Activated T-helper 17 cell treated with anti-CD3 and anti-CD28 coated beads, Interleukin-2, amount 50 U/mL, for 72 hours (primary cell): ENCODE data around the gene GIT1. TPM values are rescaled to one million over a fixed set of nuclear protein-coding genes. Genes with fewer than 3 reads are reported as not detected.

ENCODE experiments used
- ATAC-seq: fragments of 150-1000 bp; cut with Tn5 transposase; replicated peaks from 2 replicates; pipeline ENCODE4 v1.10.0; 2021; ENCODE audit warnings: mild to moderate bottlenecking, moderate library complexity
- H3K27ac Mint-ChIP-seq: one replicate; pipeline ENCODE4 v1.8.0; 2022; ENCODE audit warnings: mixed read lengths
- H3K27me3 Mint-ChIP-seq: one replicate; pipeline ENCODE4 v1.8.0; 2022; ENCODE audit warnings: mixed read lengths
- H3K36me3 Mint-ChIP-seq: one replicate; pipeline ENCODE4 v1.8.0; 2022; ENCODE audit warnings: low read depth, mild to moderate bottlenecking, mixed read lengths
- H3K4me1 Mint-ChIP-seq: one replicate; pipeline ENCODE4 v1.8.0; 2022; ENCODE audit warnings: mixed read lengths
- H3K4me3 Mint-ChIP-seq: one replicate; pipeline ENCODE4 v1.8.0; 2022; ENCODE audit warnings: mild to moderate bottlenecking, mixed read lengths
- H3K9me3 Mint-ChIP-seq: one replicate; pipeline ENCODE4 v1.8.0; 2022; ENCODE audit warnings: mixed read lengths
- total RNA-seq, 2 donors: library from RNA; stranded (reverse); gene quantifications; one replicate each; pipeline ENCODE4 v1.2.3, GENCODE V29; 2022

Gene GIT1, protein sequence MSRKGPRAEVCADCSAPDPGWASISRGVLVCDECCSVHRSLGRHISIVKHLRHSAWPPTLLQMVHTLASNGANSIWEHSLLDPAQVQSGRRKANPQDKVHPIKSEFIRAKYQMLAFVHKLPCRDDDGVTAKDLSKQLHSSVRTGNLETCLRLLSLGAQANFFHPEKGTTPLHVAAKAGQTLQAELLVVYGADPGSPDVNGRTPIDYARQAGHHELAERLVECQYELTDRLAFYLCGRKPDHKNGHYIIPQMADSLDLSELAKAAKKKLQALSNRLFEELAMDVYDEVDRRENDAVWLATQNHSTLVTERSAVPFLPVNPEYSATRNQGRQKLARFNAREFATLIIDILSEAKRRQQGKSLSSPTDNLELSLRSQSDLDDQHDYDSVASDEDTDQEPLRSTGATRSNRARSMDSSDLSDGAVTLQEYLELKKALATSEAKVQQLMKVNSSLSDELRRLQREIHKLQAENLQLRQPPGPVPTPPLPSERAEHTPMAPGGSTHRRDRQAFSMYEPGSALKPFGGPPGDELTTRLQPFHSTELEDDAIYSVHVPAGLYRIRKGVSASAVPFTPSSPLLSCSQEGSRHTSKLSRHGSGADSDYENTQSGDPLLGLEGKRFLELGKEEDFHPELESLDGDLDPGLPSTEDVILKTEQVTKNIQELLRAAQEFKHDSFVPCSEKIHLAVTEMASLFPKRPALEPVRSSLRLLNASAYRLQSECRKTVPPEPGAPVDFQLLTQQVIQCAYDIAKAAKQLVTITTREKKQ
- 10 to 100 TPM; 52.4 to 65.7 TPM for total RNA-seq

DNA sequence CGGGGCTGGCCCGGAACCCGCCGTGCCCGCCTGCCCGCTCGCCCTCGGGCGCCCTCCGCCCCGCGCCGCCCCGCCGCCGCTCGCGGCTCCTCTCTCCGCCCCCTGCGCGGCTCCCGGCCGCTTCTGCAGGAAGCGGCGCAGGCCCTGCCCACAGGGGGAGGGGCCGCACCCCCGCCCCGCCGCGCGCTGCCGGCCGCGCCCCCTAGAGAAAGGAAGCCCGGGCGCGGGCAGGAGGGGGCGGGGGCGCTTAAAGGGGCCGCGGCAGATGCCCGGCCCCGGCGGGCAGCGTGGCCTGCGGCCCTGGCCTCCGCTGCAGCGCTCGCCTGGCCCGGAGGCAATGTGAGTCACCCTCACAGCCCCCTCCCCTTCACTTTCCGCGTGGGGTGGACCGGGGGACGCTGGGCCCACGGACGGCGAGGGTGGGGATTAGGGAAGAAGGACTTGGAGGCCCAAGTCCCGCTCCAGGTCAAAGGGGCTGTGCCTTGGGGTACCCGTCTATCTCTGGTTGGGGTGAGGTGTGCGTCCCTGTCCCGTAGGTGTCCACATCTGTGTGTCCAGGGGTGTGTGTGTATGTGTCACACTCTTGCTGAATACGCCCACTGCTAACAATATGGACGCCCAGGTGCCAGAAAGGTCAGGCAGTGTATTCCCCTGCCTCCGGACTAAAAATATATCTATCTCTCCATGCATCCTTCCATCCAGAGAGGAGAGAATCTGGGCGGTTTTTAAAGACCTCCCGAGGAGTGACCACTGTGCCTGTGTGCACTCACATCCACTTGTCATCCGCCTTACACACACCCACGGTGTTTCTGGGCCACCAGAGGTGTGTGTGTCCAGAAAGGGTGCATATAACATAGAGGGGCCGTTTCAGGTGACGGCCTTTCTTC lies at the start of gene GIT1:
Gene GIT1, minus strand, starts transcription at position 125 of the 887 bp plus-strand sequence. CDS start 270 bp downstream, outside the sequence.
- H3K36me3 Mint-ChIP-seq: peaks cover 5% of the 10 kb centered on the region
- ATAC-seq: peak; percentile 77

DNA sequence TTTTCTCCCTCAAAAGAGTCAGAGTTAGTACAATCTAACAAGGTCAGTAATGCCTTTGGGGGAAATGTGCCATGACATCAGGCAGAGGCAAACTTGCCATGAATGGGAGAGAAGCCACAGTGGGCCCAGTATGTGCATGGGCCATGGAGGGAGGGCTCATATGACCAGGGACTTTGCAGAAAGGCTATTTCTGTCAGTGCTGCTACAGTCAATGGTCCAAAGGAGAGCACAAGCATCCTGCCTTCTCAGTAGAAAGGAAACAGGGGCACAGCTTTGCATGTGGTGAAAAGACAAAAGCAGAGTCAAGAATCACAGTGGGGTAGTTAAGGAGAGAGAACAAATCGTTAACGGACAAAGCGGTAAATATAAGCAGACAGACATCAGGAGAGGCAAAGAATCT lies 44.4 kb upstream of the GIT1 start:
- Mint-ChIP-seq H3K9me3 (no peaks in the 10 kb centered on the region), H3K4me3 (no peak overlapping the region), H3K36me3 (peaks cover 79% of the 10 kb centered on the region), H3K4me1 (peaks cover 4% of the 10 kb centered on the region), H3K27ac (peak overlapping the region; percentile 3), H3K27me3 (no peaks in the 10 kb centered on the region)
- ATAC-seq: no peak

More for the DNA sequence above, at the start of gene GIT1:
- peak within 1 kb of the TSS; percentile 90 for H3K27ac Mint-ChIP-seq
- H3K9me3 Mint-ChIP-seq: no peaks in the 10 kb centered on the region
- H3K4me1 Mint-ChIP-seq: peaks cover 16% of the 10 kb centered on the region
- H3K4me3 Mint-ChIP-seq: peak within 1 kb of the TSS; percentile 95
- no peaks in the 10 kb centered on the region for H3K27me3 Mint-ChIP-seq

DNA sequence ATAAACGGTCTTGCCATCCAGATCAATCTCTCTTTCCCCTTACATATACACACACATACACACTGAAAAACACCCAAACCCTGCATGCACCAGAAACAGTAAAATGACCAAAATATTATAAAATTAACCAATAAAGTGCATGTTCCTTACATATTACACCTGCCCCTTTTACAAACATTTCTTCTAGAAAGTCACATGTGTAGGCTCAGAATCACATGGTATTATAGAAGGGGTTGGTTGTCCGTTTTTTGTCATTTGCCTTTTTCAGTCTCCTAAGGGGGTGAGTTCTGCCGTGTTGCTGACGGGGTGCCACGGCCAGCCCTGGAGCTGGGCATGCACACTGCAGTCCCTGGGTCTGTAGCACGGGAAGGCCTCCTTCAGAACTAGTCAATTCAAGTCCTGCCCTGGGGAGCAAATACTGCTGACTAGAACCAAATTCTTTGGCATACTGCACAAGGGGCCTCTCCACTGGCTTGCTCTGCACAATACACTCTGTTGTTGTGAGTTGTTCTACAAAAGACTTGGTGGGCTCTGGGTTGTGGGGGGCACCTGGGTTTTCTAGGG lies 41.3 kb upstream of the GIT1 start:
- H3K4me3 Mint-ChIP-seq: no peak overlapping the region
- H3K4me1 Mint-ChIP-seq: peaks cover 22% of the 10 kb centered on the region
- no peaks in the 10 kb centered on the region for H3K9me3 Mint-ChIP-seq
- H3K36me3 Mint-ChIP-seq: peaks cover 76% of the 10 kb centered on the region
- no peak for ATAC-seq
- H3K27ac Mint-ChIP-seq: peak overlapping the region; percentile 93
- H3K27me3 Mint-ChIP-seq: no peaks in the 10 kb centered on the region

DNA sequence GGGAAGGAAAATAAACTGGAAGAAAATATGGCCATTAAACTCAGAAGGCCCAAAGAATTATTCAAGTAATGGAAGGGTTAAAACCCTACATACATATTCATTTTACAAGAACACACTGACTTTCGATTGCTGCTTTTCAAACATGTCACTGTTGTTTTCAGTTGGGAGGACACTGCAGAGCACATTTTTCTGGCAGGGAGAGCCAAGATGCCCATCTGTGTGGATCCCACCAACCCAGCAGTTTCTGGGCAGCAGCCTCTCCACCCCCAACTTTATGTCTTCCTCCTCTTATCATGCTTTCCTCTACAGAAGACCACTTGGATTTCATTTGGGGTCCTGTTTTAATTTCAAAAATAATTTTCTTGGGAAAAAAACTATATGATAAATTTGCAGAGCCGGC lies 40.4 kb upstream of the GIT1 start:
- Mint-ChIP-seq H3K9me3 (no peaks in the 10 kb centered on the region), H3K27me3 (no peaks in the 10 kb centered on the region), H3K4me3 (peak overlapping the region; percentile 0), H3K27ac (peak overlapping the region; percentile 93), H3K36me3 (peaks cover 71% of the 10 kb centered on the region), H3K4me1 (peaks cover 31% of the 10 kb centered on the region)
- no peak for ATAC-seq

DNA sequence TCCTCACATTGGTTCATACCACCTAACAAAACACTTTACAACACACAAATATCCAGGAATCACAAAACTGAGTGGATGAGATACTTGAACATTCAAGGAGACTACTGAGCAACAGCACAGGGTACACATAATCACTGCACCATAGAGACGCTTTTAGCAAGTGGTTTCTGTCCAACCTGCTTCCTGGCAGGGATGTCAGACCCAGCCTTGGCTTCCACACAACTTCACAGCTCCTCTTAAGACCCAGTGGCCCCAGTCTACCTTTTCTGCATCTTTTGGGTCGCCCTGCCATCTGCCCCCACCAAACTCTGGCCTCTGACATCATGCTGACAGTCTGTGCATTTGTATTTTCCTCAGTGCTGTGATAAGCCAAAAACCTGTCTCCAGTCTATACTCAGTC lies 39.2 kb upstream of the GIT1 start:
- peaks cover 43% of the 10 kb centered on the region for H3K4me1 Mint-ChIP-seq
- H3K9me3 Mint-ChIP-seq: no peaks in the 10 kb centered on the region
- H3K27ac Mint-ChIP-seq: peak overlapping the region; percentile 93

DNA sequence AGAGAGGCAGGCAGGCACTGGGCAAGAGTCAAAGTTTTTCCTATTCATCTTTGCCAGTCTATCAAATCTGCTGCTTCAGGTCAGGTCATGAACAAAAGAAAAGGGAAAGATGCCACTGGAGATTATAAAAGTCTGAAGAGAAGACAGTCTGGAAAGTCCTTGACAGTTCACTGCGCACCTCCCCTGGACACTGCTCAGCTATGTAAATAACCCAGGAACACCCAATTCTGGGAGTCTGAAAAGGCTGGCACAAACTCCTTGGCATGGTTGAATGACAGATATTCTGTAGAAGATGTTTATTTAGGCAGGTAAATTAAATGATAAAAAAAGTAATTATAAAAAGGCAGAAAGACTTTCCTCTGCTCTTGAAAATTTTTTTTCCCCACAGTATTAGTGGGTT lies 38.5 kb upstream of the GIT1 start:
- Mint-ChIP-seq H3K36me3 (peaks cover 55% of the 10 kb centered on the region), H3K27ac (peak overlapping the region; percentile 93), H3K27me3 (no peaks in the 10 kb centered on the region), H3K9me3 (no peaks in the 10 kb centered on the region), H3K4me3 (no peak overlapping the region), H3K4me1 (peaks cover 50% of the 10 kb centered on the region)
- no peak for ATAC-seq

More for the DNA sequence above, 39.2 kb upstream of the GIT1 start:
- Mint-ChIP-seq H3K4me3 (peak overlapping the region; percentile 0), H3K27me3 (no peaks in the 10 kb centered on the region), H3K36me3 (peaks cover 61% of the 10 kb centered on the region)
- no peak for ATAC-seq

DNA sequence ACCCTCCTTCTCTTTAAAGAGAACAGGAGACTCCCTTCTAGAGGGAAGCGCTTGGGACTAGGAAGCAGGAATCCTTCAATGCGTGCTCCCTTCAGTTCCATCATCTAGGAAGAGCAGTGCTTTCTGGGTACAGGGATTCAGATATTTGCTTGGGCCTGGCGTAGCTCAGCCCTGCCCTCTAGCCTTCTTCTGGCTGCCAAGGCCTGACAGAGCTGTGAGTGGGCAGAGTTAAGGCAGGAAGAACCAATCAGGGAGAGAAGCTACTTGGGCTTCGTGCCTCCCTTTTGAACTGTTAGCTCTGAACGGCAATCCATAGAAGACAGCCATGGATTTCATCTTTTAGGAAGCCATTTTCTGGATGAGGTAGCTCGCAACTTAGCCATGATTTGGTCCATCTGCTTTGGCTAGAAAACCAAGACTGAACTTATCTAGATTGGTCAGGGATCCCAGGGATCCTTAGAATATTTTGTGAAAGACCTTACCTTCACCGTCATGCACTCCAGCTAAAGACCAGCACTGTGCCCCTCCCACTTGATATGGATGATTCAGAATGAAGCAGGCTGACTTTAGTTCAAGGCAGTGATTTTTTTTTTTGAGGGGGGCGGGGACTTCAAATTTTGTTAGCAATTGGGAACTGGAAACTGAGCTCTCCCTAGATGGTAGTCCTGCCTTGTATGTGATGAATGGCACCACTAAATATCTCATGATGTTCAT lies 35.7 kb upstream of the GIT1 start:
- H3K27ac Mint-ChIP-seq: peak overlapping the region; percentile 94
- H3K4me1 Mint-ChIP-seq: peaks cover 50% of the 10 kb centered on the region
- no peak for ATAC-seq
- peaks cover 27% of the 10 kb centered on the region for H3K36me3 Mint-ChIP-seq
- H3K27me3 Mint-ChIP-seq: no peaks in the 10 kb centered on the region
- peak overlapping the region; percentile 80 for H3K4me3 Mint-ChIP-seq
- no peaks in the 10 kb centered on the region for H3K9me3 Mint-ChIP-seq

DNA sequence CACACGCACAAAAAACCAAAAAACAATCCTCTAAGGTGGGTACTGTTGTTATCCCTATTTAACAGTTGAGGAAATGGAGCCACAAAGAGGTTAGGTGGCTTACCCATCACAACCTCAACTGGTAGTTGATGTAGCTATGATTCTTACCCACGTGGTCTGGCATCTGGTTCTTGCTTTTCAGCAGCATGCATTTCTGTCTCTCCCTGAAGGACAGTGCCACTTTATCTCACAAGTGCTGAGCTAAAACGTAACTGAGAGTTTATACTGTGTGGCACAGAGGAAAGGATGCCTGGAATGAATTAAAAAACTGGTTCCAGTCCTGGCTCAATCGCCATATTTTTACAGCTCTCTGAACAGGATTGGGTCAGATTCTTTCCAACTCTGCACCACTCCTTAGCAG lies 35.1 kb upstream of the GIT1 start:
- peaks cover 21% of the 10 kb centered on the region for H3K36me3 Mint-ChIP-seq
- peaks cover 49% of the 10 kb centered on the region for H3K4me1 Mint-ChIP-seq
- peak; percentile 71 for ATAC-seq
- H3K4me3 Mint-ChIP-seq: peak overlapping the region; percentile 80
- H3K27me3 Mint-ChIP-seq: no peaks in the 10 kb centered on the region
- H3K27ac Mint-ChIP-seq: peak overlapping the region; percentile 94
- no peaks in the 10 kb centered on the region for H3K9me3 Mint-ChIP-seq

DNA sequence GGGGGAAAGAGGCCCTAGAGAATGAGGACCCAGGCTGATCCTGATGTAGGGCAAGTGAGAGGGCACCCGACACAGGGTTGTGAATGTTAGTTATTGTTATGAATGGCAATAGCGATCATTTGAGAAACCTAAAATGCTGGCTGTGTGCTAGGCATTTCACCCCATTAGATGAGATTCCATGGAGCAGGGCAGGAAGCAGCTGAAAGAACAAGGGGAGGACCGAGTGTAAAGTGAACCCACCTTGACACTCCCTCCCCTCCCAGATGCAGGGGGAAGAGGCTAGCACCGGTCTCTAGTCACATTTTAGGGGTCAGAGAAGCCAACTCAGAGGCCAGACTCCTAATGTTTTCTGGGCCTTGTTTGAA lies 33.8 kb upstream of the GIT1 start:
- Mint-ChIP-seq H3K4me1 (peaks cover 40% of the 10 kb centered on the region), H3K27me3 (no peaks in the 10 kb centered on the region), H3K9me3 (no peaks in the 10 kb centered on the region), H3K27ac (peak overlapping the region; percentile 94), H3K4me3 (peak overlapping the region; percentile 80), H3K36me3 (peaks cover 10% of the 10 kb centered on the region)
- ATAC-seq: no peak

DNA sequence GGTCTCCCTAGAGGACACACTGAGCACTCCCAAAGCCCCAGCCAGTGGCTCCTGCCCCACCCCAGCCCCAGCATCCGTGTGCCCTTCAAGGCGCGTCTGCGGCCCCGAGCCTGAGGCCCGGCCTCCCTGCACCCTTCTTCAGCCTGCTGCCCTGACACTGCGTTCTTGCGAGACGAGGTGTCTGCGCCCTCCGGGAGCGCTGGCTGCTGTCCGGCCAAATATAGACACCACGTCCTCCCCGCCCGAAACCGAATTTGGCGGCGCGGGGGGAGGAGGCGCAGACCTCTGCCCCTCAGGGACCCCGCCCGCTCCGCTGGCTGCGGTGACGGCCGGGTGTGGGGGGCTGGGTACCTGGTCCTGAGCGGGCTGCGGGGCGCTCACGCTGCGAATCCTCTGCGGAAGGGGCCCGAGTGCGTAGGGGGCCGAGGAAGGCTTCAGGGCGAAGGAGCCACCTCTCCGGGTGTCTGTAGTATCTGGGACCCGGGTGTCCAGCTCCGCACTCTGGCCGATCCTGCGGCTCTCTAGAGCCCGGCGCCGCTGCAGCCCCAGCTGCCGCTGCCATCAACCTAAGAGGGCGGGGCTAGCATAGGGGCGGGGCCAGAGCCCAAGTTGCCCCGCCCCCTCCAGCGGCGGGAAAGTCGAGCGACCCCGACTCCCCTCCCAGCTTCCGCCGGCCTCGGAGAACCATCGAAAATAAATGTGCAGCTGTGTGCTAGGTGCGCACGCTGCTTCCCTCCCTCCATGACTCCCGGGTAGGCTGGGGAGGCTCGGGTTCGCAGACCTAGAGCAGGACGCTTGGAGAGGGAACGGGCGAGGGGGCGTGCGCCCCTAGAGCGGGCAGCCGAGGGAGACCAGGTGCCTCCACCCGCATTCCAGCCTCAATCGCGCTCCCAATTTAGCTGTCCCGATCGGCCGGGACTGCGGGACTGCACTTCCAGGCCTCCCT lies 33.2 kb upstream of the GIT1 start, which contains the start of gene CORO6:
Gene CORO6, minus strand, starts transcription at position 576 of the 946 bp plus-strand sequence. CDS start 1,491 bp downstream, outside the sequence.
- Mint-ChIP-seq H3K4me1 (peaks cover 37% of the 10 kb centered on the region), H3K27me3 (no peaks in the 10 kb centered on the region), H3K4me3 (peak within 1 kb of the TSS; percentile 80), H3K36me3 (peaks cover 7% of the 10 kb centered on the region), H3K27ac (peak within 1 kb of the TSS; percentile 94), H3K9me3 (no peaks in the 10 kb centered on the region)
- peak; percentile 27 for ATAC-seq

DNA sequence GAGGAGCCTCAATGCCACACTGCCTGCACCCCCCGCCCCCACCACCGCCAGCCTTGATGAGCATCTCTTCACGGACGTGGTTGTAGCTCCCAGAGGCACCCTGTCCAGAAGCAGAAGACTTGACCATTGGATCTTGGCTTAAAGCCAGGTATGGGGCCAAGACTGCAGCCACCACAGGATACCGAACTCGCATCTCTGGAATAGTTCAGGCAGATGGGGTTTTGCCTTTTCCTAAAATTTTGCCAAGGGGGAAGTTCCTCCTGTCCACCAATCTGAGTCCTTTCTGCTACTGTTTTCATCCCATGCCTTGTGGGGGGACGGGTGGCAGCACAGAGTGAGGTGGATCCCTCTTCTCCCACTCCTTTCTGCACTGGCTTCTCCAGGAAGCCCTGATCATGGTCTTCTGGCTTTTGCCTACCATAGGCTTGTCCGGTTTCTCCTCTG lies 32.3 kb upstream of the GIT1 start:
- H3K27me3 Mint-ChIP-seq: no peaks in the 10 kb centered on the region
- no peaks in the 10 kb centered on the region for H3K9me3 Mint-ChIP-seq
- ATAC-seq: no peak
- peak overlapping the region; percentile 80 for H3K4me3 Mint-ChIP-seq
- H3K36me3 Mint-ChIP-seq: peaks cover 5% of the 10 kb centered on the region
- no peak overlapping the region for H3K27ac Mint-ChIP-seq
- H3K4me1 Mint-ChIP-seq: peaks cover 37% of the 10 kb centered on the region

DNA sequence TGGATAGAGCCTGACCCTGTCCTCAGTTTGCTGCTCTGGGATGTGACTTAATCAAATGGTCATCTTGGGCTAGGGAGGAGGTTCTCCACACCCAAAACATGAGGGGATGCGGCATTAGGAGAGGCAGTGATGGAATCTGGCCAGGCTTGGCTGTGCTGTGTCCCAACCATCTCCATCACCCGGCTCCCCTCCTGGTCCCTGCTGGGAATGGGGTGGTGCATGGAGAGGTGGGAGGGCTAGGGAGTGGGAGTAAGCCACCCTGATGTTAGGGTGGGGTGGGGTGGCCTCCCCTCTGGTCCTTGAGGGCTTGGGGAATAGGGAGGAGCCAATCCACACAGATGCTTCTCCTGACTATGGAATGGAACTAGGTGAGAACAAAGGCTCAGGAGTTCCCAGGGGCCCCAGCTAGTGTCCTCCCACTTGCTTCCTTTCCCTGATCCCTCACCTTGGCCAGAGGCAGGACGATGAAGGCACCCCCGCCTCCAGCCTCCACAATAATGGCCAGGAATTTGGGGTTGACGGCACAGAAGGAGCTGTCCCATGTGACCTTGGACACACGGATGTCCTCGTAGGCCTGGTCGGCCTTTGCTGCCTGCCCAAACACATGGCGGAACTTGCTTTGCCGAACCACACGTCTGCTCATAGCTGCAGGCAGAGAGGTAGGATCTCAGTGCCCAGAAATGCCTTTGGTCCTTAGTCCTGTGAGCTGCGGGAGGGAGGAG lies 31.5 kb upstream of the GIT1 start:
- Mint-ChIP-seq H3K36me3 (peaks cover 5% of the 10 kb centered on the region), H3K4me1 (peaks cover 41% of the 10 kb centered on the region), H3K27me3 (no peaks in the 10 kb centered on the region), H3K4me3 (peak overlapping the region; percentile 80), H3K27ac (no peak overlapping the region), H3K9me3 (no peaks in the 10 kb centered on the region)
- no peak for ATAC-seq
